HG02943 (cell line): ENCODE data around the gene SCO1.

Experiments
- ATAC-seq: cut with Tn5 transposase; IDR thresholded peaks from one replicate; pipeline ENCODE4 v1.9.1; 2021; ENCODE audit warnings: mild to moderate bottlenecking, low read depth, moderate library complexity; ENCODE audit not compliant: unreplicated experiment

The SCO1 gene

DNA sequence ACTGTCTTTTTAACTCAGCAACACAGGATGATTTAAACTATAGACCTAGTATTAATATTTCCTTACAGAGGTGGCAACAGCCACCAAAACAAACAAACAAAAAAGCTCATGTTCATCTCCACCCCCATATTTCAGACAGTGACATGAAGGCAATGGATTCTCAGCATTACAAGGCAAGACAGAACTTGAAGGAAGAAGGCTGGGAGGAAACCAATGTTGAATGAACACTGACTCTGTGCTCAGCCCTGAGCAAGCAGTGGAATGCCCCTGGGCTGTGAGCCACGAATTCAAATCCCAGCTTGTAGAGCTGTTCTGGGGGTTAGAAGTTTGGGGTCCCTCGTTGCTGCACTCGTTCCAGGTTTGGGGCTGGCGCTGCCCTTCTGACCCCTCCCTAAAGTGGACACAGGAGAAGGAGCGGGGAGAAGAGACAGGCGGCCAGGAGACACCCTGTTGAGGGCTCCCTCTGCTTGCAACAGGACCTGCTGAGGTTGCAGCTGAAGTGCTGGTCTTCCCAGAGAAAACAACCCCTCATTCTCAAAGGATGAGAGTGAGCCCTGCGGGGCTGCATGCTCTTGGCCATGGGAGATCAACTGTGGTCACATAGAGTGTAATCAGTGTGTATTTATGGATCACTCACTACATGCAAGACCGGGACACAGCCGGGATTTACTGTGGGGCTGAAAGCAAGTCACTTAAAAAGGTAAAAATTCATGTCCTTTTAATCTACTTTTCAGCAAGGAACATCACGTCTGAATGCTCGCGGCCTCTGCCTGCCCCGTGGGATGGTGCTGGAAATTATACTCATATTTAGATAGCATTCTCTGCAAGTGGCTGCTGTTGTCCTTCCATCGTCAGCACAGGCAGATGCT lies 74.5 kb downstream of the SCO1 start:
- ATAC-seq = no peak
